ENCODE measurements around the gene PRKCZ. TPM values are rescaled to one million over a fixed set of nuclear protein-coding genes. Genes with fewer than 3 reads are reported as not detected.

Gene PRKCZ
- total and polyA plus RNA-seq, 7 experiments from 2014 or later, result 3.6 to 29.6 (median 24.0) TPM

DNA sequence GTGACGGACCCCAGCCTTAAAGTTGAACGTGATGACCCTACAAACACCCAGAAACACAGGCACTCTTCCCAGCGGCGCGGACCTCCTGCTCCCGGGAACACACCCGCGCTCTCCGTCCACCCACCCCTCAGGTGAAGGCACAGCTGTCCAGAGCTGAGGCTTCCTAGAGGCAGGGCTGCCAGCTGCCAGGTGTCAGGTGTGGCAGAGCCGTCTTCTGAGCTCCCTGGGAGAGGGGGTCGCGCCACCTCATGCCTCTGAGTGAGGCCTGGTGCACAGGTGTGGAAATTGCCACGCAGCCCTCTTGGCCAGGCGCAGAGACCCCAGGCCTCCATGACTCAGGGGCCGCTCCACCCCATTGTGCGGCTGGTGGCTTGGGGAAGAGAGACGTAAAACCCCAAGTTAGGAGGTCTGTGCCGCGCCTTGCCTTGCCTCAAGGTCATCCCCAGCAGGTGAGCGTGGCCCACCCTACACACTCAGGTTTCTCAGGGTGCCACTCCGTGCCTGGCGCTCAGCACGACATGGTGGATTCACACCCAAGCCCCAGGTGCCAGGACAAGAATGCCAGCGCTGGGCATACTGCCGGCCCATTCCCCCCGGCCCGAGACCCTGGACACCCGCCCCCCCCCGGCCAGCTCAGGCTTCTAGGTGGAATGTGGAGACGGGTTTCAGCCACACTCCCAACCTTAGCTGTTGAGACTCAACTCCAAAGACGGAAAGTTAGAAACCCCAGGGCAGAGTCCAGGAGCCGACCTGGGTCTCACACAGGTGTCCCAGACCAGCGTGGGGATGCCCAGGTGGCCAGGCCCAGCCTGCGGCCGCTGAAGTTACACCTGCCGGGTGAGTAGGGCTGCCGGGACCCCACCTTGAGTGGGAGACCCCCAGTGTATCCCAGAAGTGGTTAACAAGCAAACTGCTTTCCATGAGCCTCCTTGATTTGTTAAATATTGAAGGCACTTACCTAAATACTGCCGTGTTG lies 136.0 kb downstream of the PRKCZ start:
- CTCF ChIA-PET, result no interaction called here

DNA sequence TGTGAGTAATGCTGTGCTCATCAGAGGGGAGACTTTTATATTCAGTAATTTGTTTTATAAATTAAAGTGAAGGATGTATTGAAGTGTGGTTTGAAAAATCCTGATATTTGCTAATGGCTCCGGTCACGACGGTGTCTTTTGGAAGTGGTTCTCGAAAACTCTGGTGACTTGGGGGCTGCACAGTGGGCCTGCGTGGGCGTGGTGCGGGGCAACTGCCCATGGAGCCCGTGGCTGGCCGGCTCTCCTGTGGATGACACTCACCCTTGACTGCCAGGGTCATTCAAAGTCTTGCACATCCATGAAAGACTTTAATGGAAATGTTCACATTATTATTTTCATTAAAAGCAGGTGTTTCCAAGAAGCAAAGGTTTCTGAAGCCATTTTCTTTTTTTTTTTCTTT lies 136.7 kb downstream of the PRKCZ start:
- no peaks in the 10 kb centered on the region for H3K27me3 ChIP-seq (ENCODE audit: control insufficient read depth in 2 of 2, insufficient read depth in 2 of 2, low read length in 2 of 2)
- POLR2A ChIA-PET, result no interaction called here

More for the DNA sequence above, 136.0 kb downstream of the PRKCZ start:
- Mint-ChIP-seq H3K4me1 (peaks cover 0 to 13% (median 6%) of the 10 kb centered on the region in 7 donors), H3K27me3 (no peaks in the 10 kb centered on the region), H3K27ac (peak overlapping the region in 2 of 9 donors; percentile 33 to 74), H3K9me3 (no peaks in the 10 kb centered on the region), H3K36me3 (peaks cover 0 to 7% (median 0%) of the 10 kb centered on the region in 5 donors), H3K4me3 (no peak overlapping the region)
- Histone ChIP-seq H3K27ac (ENCODE audit: low read depth, low read length) (no peak overlapping the region), H3K4me1 (ENCODE audit: control insufficient read depth in 2 of 2, insufficient read depth in 2 of 2, low read length in 2 of 2) (no peaks in the 10 kb centered on the region), H3K36me3 (ENCODE audit: control insufficient read depth in 2 of 3, insufficient read depth in 3 of 3, low read length in 3 of 3) (peaks cover 0 to 21% (median 0%) of the 10 kb centered on the region in 3 experiments), H3K9me3 (ENCODE audit: control insufficient read depth in 2 of 3, low read length in 3 of 3) (no peaks in the 10 kb centered on the region), H3K4me3 (ENCODE audit: low read length) (no peak overlapping the region), H3K27me3 (ENCODE audit: control insufficient read depth in 2 of 2, insufficient read depth in 2 of 2, low read length in 2 of 2) (no peaks in the 10 kb centered on the region)
- intact Hi-C loops (cut with micrococcal nuclease), result loop anchor here in 1 of 2 donors (5.0 kb wide), 1 partner anchor 39 kb away; no protein-coding TSS in a partner anchor
- DNase-seq, result no peak
- ATAC-seq, result no peak
- POLR2A ChIA-PET, result no interaction called here

DNA sequence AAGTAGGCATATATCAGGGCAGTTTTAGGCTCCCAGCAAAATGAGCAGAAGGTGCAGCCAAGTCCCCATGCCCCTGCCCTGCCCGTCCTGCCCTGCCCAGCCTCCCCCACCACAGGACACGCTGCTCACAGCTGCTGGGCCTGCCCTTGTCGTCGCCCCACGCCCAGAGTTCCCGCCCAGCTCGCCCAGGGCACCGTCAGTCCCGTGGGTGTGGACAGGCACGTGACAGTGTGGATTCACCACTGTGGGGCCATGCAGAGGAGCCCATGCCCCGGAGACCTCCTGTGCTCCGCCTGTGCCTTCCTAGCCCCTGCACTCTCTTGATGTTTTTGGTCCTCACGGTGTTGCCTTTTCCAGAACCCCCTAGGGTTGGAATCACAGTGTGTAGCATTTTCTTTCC lies 137.4 kb downstream of the PRKCZ start:
- Mint-ChIP-seq H3K36me3 (peaks cover 0 to 7% (median 0%) of the 10 kb centered on the region in 5 donors), H3K27ac (peak overlapping the region in 2 of 9 donors; percentile 44 to 88), H3K9me3 (no peaks in the 10 kb centered on the region), H3K27me3 (no peaks in the 10 kb centered on the region), H3K4me3 (no peak overlapping the region), H3K4me1 (peaks cover 0 to 19% (median 11%) of the 10 kb centered on the region in 7 donors)
- Histone ChIP-seq H3K36me3 (ENCODE audit: control insufficient read depth in 2 of 3, insufficient read depth in 3 of 3, low read length in 3 of 3) (peaks cover 0 to 21% (median 0%) of the 10 kb centered on the region in 3 experiments), H3K4me1 (ENCODE audit: control insufficient read depth in 2 of 2, insufficient read depth in 2 of 2, low read length in 2 of 2) (peaks cover 0 to 5% of the 10 kb centered on the region in 2 donors), H3K27ac (ENCODE audit: low read depth, low read length) (no peak overlapping the region), H3K27me3 (ENCODE audit: control insufficient read depth in 2 of 2, insufficient read depth in 2 of 2, low read length in 2 of 2) (no peaks in the 10 kb centered on the region), H3K4me3 (ENCODE audit: low read length) (no peak overlapping the region), H3K9me3 (ENCODE audit: control insufficient read depth in 2 of 3, low read length in 3 of 3) (no peaks in the 10 kb centered on the region)
- ATAC-seq (no peak), DNase-seq (no peak)
- intact Hi-C loops (cut with micrococcal nuclease), result loop anchor here in 1 of 2 donors (5.0 kb wide), 1 partner anchor 40 kb away; no protein-coding TSS in a partner anchor
- ChIA-PET CTCF (no interaction called here), POLR2A (no interaction called here)

More for the DNA sequence above, 136.7 kb downstream of the PRKCZ start:
- peaks cover 0 to 7% (median 0%) of the 10 kb centered on the region in 5 donors for H3K36me3 Mint-ChIP-seq
- H3K4me3 ChIP-seq (ENCODE audit: low read length), result no peak overlapping the region
- intact Hi-C loops (cut with micrococcal nuclease), result loop anchor here in 1 of 2 donors (5.0 kb wide), 1 partner anchor 40 kb away; no protein-coding TSS in a partner anchor
- peaks cover 0 to 17% (median 10%) of the 10 kb centered on the region in 7 donors for H3K4me1 Mint-ChIP-seq
- H3K27ac Mint-ChIP-seq, result peak overlapping the region in 3 of 9 donors; percentile 30 to 72 (median 38)
- peaks cover 0 to 21% (median 0%) of the 10 kb centered on the region in 3 experiments for H3K36me3 ChIP-seq (ENCODE audit: control insufficient read depth in 2 of 3, insufficient read depth in 3 of 3, low read length in 3 of 3)
- no peak for DNase-seq
- no peak overlapping the region for H3K27ac ChIP-seq (ENCODE audit: low read depth, low read length)
- H3K4me1 ChIP-seq (ENCODE audit: control insufficient read depth in 2 of 2, insufficient read depth in 2 of 2, low read length in 2 of 2), result no peaks in the 10 kb centered on the region
- no peaks in the 10 kb centered on the region for H3K27me3 Mint-ChIP-seq
- no peak for ATAC-seq
- no peaks in the 10 kb centered on the region for H3K9me3 Mint-ChIP-seq
- H3K9me3 ChIP-seq (ENCODE audit: control insufficient read depth in 2 of 3, low read length in 3 of 3), result no peaks in the 10 kb centered on the region
- CTCF ChIA-PET, result no interaction called here
- no peak overlapping the region for H3K4me3 Mint-ChIP-seq

DNA sequence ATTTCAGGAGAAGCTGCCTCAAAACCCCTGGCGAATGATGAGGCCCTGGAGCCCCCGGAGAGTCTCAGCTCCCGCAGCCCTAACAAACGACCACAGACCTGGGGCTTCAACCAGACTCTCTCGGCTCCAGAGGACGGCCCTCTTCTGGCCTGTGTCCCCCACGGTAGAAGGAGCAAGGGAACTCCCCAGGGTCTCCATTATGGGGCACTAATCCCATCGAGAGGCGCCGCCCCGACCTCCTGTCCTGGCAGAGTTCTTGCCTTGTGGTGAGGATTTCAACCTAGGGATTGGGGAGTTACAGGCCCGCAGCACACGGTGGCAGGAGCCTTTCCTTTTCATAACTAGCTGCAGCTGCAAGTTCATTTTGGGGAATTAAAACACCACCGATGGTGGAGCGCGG lies 138.1 kb downstream of the PRKCZ start:
- DNase-seq (no peak), ATAC-seq (no peak)
- Mint-ChIP-seq H3K27me3 (no peaks in the 10 kb centered on the region), H3K4me1 (peaks cover 0 to 23% (median 11%) of the 10 kb centered on the region in 7 donors), H3K9me3 (no peaks in the 10 kb centered on the region), H3K4me3 (peak overlapping the region in 3 of 10 donors; percentile 12 to 54 (median 21)), H3K36me3 (peaks cover 0 to 7% (median 0%) of the 10 kb centered on the region in 5 donors), H3K27ac (peak overlapping the region in 3 of 9 donors; percentile 43 to 66 (median 56))
- Histone ChIP-seq H3K27me3 (ENCODE audit: control insufficient read depth in 2 of 2, insufficient read depth in 2 of 2, low read length in 2 of 2) (no peaks in the 10 kb centered on the region), H3K9me3 (ENCODE audit: control insufficient read depth in 2 of 3, low read length in 3 of 3) (no peaks in the 10 kb centered on the region), H3K27ac (ENCODE audit: low read depth, low read length) (no peak overlapping the region), H3K36me3 (ENCODE audit: control insufficient read depth in 2 of 3, insufficient read depth in 3 of 3, low read length in 3 of 3) (peaks cover 0 to 20% (median 0%) of the 10 kb centered on the region in 3 experiments), H3K4me1 (ENCODE audit: control insufficient read depth in 2 of 2, insufficient read depth in 2 of 2, low read length in 2 of 2) (peaks cover under 1 to 5% of the 10 kb centered on the region in 2 donors), H3K4me3 (ENCODE audit: low read length) (no peak overlapping the region)
- CTCF ChIA-PET, result interaction anchor here (0.9 to 1.4 kb wide), 2 partner anchors 12 to 193 kb away, joined by 4 to 5 read pairs; no protein-coding TSS in a partner anchor
- intact Hi-C loops (cut with micrococcal nuclease), result loop anchor here in 1 of 2 donors (5.0 kb wide), 1 partner anchor 41 kb away; no protein-coding TSS in a partner anchor
- POLR2A ChIA-PET, result interaction anchor here (1.0 to 2.0 kb wide), 4 partner anchors 193 to 599 kb away, joined by 3 to 6 read pairs (median 4); no protein-coding TSS in a partner anchor

DNA sequence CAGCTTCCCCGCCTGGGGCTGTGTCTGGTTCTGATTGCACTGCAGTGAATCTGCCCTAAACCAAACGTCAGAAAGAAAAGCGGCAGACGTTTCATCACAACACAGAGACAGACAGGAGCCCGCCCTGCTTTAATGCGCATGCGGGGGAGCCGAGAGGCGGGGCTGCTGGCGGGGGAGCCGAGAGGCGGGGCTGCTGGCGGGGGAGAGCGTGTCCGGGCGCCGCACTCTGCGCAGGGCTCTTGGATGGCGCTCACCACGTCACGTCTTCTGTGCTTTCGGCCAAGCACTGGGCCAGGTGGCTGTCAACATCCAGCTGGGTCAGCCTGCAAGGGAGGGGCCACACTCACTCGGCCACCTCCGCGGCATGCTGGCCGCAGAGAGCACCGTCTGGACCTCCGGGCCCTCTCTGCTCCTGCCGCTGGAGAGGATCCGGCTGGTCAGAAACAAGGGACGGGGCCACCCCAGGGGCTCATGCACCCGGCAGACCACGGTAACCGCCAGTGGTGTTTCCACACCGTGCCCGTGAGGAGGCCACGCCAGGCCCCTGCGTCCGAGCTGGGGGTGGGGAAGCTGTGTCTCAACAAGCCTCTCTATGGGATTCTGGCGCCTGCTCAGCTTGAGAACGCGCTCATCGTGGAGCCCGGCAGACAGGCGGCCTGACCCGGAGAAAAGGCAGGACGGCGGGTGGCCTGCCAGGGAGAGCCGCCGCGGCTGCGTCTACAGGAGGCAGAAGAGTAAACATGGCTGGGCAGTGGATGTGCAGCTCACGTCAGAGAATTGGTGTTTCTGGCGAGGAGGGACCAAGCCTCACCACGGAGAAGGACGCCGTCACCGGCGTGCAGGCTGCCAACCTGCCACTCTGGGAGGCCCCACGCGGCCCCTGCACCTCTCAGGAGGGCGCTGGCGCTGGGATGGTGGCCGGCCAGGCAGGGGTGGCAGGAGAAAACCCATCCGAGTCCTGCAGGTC lies 139.5 kb downstream of the PRKCZ start:
- DNase-seq, result peak; percentile 78 to 95 (median 91)
- Mint-ChIP-seq H3K27ac (peak overlapping the region; percentile 68 to 99 (median 95)), H3K27me3 (no peaks in the 10 kb centered on the region), H3K4me1 (peaks cover 0 to 23% (median 11%) of the 10 kb centered on the region in 7 donors), H3K4me3 (peak overlapping the region; percentile 66 to 86 (median 80)), H3K9me3 (no peaks in the 10 kb centered on the region), H3K36me3 (peaks cover 0 to 4% (median 0%) of the 10 kb centered on the region in 5 donors)
- Histone ChIP-seq H3K4me1 (ENCODE audit: control insufficient read depth in 2 of 2, insufficient read depth in 2 of 2, low read length in 2 of 2) (peaks cover 6 to 9% of the 10 kb centered on the region in 2 donors), H3K9me3 (ENCODE audit: control insufficient read depth in 2 of 3, low read length in 3 of 3) (no peaks in the 10 kb centered on the region), H3K4me3 (ENCODE audit: low read length) (peak overlapping the region; percentile 80), H3K36me3 (ENCODE audit: control insufficient read depth in 2 of 3, insufficient read depth in 3 of 3, low read length in 3 of 3) (peaks cover 0 to 12% (median 0%) of the 10 kb centered on the region in 3 experiments), H3K27me3 (ENCODE audit: control insufficient read depth in 2 of 2, insufficient read depth in 2 of 2, low read length in 2 of 2) (no peaks in the 10 kb centered on the region), H3K27ac (ENCODE audit: low read depth, low read length) (peak overlapping the region; percentile 82)
- intact Hi-C loops (cut with micrococcal nuclease), result loop anchor here (1.0 to 10.0 kb wide), 4 partner anchors 42 to 455 kb away; partner anchors contain the start of gene TMEM52 (in 1 of the 2)
- ATAC-seq, result peak; percentile 95
- ChIA-PET POLR2A (interaction anchor here (0.6 to 3.2 kb wide), 13 partner anchors 9 to 597 kb away, joined by 3 to 23 read pairs (median 4); partner anchors contain the start of genes MORN1, PANK4 and RER1), CTCF (interaction anchor here (0.6 to 1.4 kb wide), 7 partner anchors 13 to 284 kb away, joined by 3 to 5 read pairs (median 4); no protein-coding TSS in a partner anchor)
